Hippocampal formation (tissue), 2 donors: Measurements from ENCODE around the gene MLPH.

Source experiments
- DNase-seq, 2 donors: peaks; one replicate each; lab custom pipeline; 2025; lab: John Stamatoyannopoulos, UW

Gene MLPH

GRCh38 chr2:237546040-237546875, 59.2 kb downstream of the MLPH start:
- no peak for DNase-seq

DNA sequence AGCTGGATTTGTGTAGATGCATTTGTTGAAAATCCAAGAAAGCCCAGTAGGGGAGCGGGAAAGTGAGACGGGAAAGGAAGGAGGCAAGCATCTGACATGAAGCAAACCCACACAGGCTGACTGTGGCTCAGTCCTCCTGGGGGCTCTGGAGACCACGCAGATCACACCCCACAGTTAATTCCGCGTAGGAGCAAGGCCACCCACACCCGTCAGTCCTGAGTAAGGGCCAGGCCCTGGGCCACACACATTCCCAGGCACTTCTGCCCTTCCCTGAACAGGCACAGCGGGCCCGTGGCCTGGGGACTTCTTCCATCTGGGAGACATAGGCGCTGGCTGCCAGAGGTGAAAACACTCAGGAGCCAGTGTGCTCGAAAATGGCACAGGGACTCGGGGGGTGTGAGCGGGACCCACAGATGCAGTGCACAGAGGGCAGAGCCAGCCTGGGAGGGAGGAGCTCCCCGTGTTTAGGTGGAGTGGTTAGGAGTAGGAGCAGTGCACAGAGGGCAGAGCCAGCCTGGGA, 59.9 kb downstream of the MLPH start:
- no peak for DNase-seq

- DNase-seq: no peak
Observed at GRCh38 chr2:237547841-237548416, 60.9 kb downstream of the MLPH start.

GRCh38 chr2:237549216-237549615, 62.2 kb downstream of the MLPH start:
- DNase-seq: no peak

DNA sequence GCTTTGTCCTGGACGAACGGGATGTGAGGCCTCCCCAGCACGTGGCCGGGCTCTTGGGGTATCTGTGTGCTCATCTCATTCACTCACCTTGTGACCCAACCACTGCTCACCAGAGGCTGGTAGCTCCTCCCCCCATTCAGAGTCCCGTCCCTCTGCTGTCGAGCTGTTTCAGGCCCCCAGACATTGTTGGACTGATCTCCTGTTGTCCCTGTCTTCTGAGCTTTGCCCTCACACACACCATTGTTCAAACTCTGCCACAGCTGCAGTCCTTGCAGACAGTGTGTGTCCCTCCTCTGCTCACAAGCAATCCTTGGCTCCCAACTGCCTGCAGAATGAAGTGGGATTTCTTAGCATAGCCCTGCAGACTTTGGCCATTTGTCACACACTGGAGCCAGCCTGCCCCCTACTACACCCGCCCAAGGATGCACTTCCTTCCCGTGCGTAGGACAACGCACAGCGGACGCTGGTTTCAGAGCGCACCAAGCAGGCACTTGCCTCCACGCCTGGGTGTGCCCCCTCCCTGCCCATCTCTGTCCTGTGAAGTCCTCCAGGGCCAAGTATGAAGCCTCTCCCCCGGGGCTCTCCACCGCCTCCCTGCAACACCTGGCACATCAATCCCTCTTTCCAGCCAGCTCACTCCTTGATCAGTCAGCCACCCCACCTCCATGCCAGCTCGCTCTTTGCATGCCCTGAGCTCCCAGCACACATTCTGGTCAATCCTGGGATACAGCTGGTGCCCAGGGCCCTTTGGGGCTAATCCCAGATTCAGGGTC, 62.8 kb downstream of the MLPH start:
- no peak for DNase-seq

DNA sequence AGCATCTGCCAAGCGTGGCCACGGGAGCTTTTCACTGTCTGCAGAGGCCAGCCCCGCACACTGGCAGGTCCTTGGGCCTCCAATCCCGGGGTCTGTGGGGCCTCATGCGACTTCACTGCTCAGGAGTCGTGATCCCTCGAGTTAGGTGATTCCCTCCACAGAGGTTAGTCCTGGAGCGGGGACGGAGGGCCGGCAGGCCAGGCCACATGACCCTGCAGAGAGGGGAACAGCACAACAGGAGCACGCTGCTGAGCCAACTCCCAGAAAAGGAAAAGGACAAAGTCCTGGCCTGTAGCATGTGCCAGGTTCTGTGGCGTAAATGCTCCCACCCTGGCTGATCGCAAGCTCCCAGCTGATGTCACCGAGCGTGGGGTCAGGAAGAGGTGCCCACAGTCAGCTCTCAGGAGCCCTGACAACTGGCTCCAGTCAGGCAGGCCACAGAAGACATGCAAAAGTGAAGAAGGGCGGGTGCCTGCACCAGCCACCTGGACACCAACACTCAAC, 64.1 kb downstream of the MLPH start:
- no peak for DNase-seq

DNA sequence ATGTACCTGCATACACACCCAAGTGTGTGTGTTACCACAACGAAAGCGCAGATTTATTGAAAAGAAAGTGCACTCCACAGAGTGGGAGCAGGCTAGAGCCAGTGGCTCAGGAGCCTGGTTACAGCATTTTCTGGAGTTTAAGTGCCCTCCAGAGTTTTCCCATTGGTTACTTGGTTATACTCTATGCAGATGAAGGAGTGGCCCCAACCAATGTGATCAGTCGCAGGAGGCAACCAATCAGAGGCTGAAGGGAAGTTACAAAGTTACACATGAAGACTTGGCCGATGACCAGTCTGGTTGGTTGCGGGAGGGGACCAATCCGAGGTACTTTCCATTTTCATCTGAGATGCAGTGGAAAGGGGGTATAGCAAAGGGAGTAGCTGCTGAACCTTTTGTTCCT, 65.9 kb downstream of the MLPH start:
- no peak for DNase-seq

DNA sequence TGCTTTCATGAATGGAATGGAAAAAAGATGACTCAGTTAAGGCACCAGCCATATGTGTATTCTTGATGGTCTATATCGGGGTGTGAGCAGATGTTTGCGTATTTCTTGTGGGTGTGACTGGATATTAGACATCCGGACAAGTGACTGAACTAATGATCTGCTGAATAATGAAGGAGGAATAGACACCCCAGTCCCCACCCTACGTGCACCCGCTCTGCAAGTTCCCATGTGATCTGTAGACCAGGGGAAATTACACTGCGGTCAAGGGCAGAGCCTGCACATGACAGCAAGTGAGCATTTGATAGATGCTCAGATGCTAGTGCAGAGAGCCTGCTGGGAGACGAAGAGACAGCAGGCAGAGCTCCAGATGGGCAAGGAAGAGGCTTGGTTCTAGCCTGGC, 66.9 kb downstream of the MLPH start:
- no peak for DNase-seq

GRCh38 chr2:237555560-237555959, 68.5 kb downstream of the MLPH start:
- no peak for DNase-seq

GRCh38 chr2:237556773-237557632, 70.0 kb downstream of the MLPH start:
- DNase-seq: no peak

DNA sequence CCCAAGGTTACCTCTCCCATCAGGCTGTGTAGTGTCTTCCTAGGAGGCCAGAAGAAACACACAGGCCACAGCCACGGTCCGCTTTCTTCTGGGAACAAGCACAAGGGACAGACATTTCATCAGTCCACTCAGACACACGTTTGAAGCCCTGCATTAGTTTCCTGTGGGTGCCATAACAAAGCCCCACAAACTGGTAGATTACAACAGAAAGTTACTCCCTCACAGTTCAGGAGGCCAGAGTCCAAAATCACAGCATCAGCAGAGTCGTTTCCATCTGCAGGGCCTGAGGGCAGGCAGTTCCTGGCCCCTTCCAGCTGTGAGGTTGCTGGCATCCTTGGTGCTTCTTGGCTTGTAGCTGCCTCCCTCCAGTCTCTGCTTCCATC, 70.6 kb downstream of the MLPH start:
- DNase-seq: no peak

DNA sequence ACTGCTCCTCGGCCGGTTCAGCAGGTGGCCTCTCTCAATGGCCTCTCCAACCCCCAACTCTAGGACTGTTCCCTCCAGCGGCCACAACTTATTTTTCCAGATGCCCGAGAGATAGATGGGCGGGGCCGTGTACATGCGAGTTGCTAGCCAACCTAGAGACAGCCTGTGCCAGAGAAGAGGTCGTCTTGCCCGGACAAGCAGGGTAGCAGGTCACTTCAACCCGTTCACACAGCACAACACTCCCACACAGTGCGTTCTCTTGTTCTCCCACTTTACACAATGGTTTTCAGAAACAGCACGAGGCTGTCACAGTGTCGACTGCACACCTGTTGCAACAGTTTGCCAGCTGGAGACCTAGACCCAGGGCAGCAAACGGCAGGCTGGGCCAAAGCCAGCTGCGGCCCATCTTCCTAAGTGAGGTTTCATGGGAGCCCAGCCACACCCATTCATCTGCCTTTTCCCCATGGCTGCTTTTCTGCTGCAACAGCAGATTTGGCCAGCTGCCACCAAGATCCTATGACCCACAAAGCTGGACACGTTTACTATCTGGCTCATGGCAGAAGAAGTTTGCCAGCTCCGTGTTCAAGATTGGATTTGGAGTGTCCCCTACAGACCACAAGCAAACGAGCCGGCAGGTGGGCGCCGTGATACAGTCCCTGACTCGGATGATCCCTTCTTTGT, 72.0 kb downstream of the MLPH start:
- DNase-seq: no peak

DNA sequence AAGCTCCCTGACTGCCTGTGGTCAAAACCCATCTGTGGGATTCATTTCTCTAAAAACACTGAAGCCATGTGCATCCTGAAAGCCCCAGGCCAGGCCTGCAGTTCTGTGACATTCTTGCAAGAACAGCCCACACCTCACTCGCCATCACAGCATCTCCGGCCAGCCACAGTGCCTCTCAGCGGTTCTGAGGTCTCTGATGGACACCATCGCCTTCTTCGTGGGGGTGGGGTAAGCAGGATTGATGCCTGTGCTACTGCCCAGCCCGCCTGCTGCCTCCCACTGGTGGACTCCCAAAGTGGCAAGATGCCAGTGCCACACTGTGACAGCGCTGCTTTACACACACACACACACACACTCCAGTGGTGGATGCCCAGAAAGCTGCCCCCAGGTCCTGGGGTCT, 74.2 kb downstream of the MLPH start:
- DNase-seq: no peak

DNA sequence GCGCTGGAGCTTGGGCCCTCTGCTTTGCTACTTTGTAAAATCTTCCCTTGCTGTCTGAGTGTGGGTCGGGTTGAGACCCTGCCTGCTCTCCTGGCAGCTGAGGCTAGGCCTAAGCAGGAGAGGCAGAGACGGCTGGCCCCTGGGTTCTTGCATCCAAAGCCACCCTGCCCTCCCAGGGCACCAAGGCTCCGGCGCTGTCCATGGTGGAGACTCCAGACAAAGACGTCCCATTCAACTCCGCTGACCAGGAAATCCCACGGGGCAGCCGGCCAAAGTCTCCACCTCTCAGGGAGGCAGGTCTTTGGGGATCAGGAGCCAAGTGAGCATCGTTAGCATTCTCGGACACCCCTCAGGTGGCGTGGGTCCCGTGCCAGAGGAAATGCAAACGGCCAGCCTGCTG, 76.8 kb downstream of the MLPH start:
- DNase-seq: no peak

- DNase-seq: no peak
Observed at GRCh38 chr2:237564526-237565131, 77.6 kb downstream of the MLPH start.

DNA sequence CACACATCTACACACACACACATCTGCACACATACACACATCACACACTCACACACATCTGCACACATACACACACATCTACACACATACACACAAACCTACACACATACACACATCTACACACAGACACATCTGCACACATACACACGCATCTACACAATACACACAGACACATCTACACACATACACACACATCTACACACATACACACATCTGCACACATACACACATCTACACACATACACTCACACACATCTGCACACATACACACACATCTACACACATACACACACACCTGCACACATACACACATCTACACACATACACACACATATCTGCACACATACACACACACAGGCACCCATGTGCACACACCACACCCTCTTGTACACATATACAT, 78.9 kb downstream of the MLPH start:
- no peak for DNase-seq

DNA sequence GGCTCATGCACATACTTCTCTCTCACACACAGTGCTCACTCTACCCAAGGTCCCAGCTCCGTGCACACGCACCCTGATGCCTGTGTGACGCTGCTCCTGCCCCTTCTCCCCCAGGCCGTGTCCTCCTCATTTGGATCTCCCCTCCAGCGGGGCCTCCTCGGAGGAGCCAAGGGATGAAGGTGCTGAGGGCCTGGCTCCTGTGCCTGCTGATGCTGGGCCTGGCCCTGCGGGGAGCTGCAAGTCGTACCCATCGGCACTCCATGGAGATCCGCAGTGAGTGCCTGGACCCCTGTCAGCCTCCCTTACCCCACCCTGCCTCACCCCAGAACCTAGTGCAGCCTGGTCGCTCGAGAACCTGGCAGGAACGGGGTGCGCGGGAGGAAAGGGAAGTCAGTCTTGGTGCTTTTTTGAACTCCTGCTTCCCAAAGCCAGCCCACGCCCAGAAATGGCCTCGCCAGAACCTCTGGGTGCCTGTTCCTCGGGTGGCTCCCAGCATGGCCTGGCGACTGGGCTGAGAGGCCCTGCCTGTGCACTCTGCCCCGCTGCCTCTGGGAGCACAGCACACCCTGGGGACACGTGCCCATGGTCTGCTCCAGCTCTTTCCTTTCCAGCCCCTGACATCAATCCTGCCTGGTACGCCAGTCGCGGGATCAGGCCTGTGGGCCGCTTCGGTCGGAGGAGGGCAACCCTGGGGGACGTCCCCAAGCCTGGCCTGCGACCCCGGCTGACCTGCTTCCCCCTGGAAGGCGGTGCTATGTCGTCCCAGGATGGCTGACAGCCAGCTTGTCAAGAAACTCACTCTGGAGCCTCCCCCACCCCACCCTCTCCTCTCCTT, 79.6 kb downstream of the MLPH start, which contains the start of gene PRLH:
Gene PRLH, plus strand, starts transcription at position 174 of the 835 bp plus-strand sequence. Its CDS starts 0 bp downstream, at position 174.
- no peak for DNase-seq

DNA sequence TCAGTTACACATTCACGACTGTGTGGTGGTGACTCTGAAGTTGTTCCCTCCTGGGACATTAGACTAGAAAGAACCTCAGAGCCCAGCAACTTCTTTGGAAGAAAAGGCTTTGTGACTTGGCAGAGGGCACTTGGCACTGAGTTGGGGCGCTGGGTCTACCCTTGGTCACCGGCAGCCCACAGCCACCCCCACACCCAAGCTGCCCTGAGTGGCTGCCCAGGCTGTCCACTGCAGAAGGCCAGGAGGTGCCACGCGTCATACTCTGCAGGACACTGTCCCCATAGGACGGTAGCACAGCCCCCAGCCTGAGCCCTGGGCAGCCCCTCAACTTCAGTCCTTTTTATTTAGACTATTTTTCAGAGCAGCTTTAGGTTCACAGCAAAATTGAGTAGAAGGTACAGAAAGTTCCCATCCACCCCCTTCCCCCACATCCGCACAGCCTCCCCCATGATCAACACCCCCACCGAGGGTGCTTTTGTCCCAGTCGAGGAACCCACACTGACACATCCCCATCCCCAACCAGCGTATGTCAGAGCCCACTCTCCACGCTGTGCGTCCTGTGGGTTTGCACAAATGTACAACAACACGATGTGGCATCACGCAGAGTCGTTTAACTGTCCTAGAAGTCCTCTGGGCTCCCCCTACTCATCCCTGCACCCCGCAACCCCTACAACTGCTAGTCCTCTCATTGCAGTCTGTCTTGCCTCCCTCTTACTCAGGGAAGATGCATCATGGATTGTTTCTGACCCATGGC, 80.4 kb downstream of the MLPH start:
- DNase-seq: peak in 1 of 2 donors; percentile 4
